GM19193 (cell line): ENCODE data around the gene TIAM1.

ENCODE experiments used
- POLR2A ChIP-seq: IDR thresholded peaks from 4 replicates; pipeline ENCODE4 v1.6.1; 2011; ENCODE audit not compliant: insufficient read depth, insufficient read length; ENCODE audit errors: extremely low read depth

TIAM1 gene

DNA sequence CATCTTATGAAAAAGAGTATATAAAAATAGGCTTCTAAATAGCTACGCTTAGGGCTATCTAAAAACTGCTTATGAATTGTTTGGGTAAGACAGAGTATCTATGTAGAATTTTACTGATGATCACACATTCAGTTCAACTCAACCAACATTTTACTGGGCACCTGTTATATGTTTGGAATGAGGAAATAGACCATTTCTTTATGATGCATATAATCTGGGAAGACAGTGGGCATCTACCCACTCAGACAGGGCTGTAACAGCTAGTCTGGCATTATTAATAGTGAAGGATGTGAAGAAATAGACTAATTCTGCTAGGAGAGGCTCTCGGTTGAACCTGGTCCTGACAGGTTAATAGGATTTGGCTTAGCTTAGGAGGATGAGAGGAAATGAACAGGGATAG, 56.9 kb downstream of the TIAM1 start:
- TF ChIP-seq POLR2A = no peak

DNA sequence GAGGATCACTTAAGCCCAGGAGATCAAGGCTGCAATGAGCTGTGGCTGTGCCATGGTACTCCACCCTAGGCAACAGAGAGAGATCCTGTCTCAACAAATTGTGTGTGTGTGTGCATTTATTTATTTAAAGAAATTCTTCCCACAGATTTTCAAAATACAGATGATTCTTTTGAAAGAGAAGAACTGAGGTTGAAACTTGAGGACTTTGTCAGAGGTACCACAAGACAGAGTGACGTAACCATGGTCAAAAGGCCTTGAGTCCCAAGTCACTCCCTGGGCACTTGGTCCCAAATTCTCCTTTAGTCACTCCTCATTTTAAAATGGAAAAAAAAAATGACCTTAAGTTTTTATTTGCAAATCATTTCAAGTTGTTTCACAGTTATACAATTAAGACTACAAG, 57.4 kb downstream of the TIAM1 start:
- no peak for TF ChIP-seq POLR2A

GRCh38 chr21:31284797-31285397, 59.2 kb downstream of the TIAM1 start:
- no peak for TF ChIP-seq POLR2A

DNA sequence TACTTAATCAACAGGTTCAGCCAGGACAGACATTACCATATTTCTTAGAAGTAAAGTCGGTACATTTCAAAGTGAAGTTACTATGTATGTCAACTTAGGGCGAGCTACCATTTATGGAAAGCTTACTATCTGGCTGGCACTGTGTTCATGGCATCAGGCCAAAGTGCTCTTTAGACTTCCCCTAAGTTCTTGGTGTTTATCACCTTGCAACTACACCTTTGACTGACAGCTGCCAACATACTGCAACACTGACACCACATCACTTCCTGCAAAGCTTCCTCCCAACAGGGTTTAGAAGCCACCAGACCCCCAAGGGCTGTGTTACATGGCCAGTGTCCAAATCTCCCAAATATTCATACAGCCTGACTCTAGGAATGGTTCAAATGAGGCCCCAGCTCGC, 61.0 kb downstream of the TIAM1 start:
- no peak for TF ChIP-seq POLR2A

DNA sequence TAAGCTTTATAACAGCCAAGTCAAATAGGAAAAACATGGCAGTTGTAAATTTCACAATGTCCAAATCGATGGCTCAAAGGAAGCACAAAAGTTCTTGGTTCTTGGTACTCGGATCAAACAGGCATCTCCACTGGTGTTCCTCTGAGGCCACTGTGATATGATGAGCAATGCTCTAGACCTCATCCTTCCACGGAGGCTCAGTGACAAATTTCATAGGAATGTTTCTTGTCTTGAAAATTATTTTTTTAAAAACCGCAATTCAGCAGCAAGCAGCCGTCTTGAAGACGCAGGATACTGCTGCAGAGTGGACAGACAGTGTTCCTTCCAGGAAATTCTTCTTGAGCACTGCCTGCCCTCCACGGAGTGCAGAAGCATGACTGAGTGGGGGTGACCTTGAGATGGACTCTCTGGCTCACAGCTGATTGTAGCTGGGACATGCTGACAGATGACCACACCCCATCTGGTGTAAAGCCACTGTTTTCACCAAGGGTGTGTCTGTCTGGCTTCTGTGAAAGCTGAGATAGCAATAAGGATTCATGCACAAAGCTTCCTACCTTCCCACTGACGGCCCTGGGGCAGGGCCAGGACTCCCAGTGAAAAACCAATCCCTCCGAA, 61.9 kb downstream of the TIAM1 start:
- no peak for TF ChIP-seq POLR2A

DNA sequence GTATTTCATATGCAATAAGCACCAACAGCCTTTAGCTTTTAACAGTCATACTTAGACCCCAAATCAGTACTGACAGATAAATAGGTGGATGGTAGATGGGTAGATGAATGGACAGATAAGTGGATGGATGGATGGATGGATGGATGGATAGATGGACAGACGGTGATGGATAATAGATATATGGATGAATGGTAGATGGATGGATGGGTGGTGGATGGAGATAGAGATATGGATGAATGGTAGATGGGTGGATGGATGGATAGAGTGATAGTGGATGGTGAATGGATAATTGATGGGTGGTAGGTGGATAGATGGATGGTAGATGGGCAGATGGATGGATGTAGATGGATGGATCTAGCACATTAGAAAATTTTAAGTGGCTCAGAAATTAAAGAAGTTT, 62.5 kb downstream of the TIAM1 start:
- TF ChIP-seq POLR2A = no peak

- TF ChIP-seq POLR2A = no peak
Measured at GRCh38 chr21:31279986-31280385, 64.1 kb downstream of the TIAM1 start.

GRCh38 chr21:31279214-31279613, 64.8 kb downstream of the TIAM1 start:
- no peak for TF ChIP-seq POLR2A

- no peak for TF ChIP-seq POLR2A
Measured at GRCh38 chr21:31278511-31279130, 65.4 kb downstream of the TIAM1 start.

DNA sequence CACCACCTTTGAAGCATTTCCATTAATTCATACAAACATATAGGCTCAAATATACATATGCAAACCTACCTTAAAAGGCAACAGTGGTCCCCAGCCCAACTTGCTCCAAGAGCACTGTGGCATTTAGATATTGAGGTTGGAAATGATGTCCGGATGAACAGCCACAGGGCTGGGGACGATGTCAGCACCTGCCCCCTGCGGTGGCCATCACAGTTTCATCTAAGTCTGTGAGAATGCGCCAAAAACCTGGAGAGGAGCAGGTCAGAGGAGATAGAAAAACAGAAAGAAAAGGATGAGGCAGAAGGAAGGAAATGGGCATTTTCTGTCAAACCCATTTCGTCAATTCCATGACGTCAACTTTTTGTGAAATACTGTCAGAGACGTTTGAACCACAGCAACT, 67.4 kb downstream of the TIAM1 start:
- no peak for TF ChIP-seq POLR2A

GRCh38 chr21:31275901-31276300, 68.2 kb downstream of the TIAM1 start:
- no peak for TF ChIP-seq POLR2A

- TF ChIP-seq POLR2A = no peak
Measured at GRCh38 chr21:31273278-31273677, 70.8 kb downstream of the TIAM1 start.

- no peak for TF ChIP-seq POLR2A
Measured at GRCh38 chr21:31268090-31268489, 76.0 kb downstream of the TIAM1 start.

GRCh38 chr21:31267644-31268043, 76.4 kb downstream of the TIAM1 start:
- TF ChIP-seq POLR2A = no peak

- TF ChIP-seq POLR2A = no peak
Measured at GRCh38 chr21:31266241-31266640, 77.8 kb downstream of the TIAM1 start.

GRCh38 chr21:31265366-31266013, 78.6 kb downstream of the TIAM1 start:
- no peak for TF ChIP-seq POLR2A

- TF ChIP-seq POLR2A = no peak
Measured at GRCh38 chr21:31264574-31264973, 79.5 kb downstream of the TIAM1 start.

- no peak for TF ChIP-seq POLR2A
Measured at GRCh38 chr21:31262728-31263127, 81.3 kb downstream of the TIAM1 start.
